Measurements from ENCODE around the gene LGI2.
"Not testable (repeated sequence)": the region's sequence is repeated elsewhere in the genome, so short reads cannot be mapped to it uniquely, and the experiment has no call there.

LGI2 gene, protein sequence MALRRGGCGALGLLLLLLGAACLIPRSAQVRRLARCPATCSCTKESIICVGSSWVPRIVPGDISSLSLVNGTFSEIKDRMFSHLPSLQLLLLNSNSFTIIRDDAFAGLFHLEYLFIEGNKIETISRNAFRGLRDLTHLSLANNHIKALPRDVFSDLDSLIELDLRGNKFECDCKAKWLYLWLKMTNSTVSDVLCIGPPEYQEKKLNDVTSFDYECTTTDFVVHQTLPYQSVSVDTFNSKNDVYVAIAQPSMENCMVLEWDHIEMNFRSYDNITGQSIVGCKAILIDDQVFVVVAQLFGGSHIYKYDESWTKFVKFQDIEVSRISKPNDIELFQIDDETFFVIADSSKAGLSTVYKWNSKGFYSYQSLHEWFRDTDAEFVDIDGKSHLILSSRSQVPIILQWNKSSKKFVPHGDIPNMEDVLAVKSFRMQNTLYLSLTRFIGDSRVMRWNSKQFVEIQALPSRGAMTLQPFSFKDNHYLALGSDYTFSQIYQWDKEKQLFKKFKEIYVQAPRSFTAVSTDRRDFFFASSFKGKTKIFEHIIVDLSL

DNA sequence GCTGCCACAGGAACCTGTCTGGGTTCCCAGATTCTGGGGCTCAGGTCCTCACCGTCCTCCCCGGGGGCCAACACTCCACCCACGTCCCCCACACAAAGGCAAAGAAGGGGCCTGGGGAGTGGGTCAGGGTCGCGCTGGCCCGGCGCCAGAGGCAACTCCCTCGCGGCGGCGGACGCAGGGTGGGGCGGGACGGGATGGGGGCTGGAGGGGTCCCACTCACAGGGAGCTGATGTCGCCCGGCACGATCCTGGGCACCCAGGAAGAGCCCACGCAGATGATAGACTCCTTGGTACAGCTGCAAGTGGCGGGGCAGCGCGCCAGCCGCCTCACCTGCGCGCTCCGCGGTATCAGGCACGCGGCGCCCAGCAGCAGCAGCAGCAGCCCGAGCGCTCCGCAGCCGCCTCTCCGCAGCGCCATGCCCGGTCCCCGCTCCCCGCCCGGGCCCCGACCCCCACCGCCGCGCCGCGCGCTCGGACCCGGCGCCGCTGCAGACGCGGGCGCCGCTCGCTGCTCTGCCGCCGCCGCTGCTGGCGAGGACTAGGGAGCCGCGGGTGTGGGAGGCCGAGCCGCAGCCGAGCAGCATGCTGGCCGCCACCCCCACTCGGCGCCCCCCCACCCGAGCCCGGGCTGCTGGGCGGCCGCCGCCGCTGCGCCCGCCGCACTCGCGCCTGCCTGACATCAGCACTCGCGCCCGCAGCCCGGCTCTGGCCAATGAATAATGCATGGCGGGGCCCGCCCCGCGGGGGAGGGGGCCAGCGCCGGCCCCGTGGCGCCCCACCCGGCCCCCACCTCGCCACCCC, at the start of gene LGI2:
Gene LGI2, minus strand, starts transcription at position 670 of the 800 bp plus-strand sequence. Its CDS starts 253 bp downstream, at position 417.
- no peak for DNase-seq

DNA sequence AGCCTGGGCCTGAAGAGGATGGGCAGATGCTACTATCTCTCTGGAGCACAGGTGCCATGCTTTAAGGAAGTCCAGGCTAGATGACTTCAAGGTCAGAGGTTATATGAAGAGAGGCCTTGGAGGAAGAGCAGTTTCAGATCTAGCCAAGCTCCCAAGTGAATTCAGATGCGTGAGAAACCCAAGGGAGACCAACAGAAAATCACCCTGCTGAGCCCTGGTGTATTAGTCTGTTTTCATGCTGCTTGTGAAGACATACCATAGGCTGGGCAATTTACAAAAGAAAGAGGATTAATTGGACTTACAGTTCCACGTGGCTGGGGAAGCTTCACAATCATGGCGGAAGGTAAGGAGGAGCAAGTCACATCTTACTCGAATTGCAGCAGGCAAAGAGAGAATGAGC, 47.8 kb upstream of the LGI2 start:
- no peak for DNase-seq

- no peak for DNase-seq
These were observed 46.1 kb upstream of the LGI2 start for GRCh38 chr4:25076625-25077398.

- DNase-seq = no peak
These were observed 45.1 kb upstream of the LGI2 start for GRCh38 chr4:25075851-25076250.

- no peak for DNase-seq
These were observed 44.4 kb upstream of the LGI2 start for GRCh38 chr4:25075129-25075528.

GRCh38 chr4:25070545-25070944, 39.8 kb upstream of the LGI2 start:
- DNase-seq = no peak

DNA sequence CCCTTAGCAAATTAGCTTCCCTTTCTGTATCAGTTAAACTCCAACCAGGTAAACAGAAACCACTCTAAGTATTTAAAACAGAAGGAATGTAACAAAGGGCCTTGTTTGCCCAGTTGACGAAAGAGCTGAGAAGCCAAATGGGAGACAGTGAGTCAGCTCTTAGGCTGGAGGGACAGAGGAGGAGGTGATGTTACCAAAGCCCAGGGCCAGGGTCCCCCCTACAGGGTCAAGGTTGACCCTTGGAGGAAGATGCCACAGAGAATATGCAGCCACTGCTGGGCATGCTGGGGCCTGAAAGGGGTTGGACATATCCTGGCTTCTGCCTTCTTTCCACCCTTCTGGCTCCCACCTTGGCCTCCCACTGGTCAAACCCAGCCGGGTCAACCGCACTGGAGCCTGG, 38.3 kb upstream of the LGI2 start:
- DNase-seq = no peak

DNA sequence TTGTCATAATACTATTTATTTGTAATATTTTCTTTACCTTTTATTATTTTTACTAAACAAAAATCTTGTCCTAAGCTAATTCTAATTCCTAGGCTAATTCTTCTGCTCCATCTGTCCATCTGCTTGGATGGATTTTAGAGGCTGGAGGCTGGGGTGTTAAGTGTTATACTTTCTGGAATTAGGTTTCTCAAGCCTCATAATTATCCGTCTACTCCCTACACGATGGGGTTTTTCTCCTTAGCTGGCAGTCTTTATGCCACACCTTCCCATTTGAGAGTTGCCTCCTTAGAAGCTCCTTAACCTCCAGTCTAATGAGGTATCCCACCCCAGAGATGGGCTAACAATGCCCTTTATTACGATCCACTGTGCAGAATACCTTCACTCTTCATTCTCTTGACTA, 37.6 kb upstream of the LGI2 start:
- DNase-seq = no peak

GRCh38 chr4:25065932-25066590, 35.3 kb upstream of the LGI2 start:
- no peak for DNase-seq

DNA sequence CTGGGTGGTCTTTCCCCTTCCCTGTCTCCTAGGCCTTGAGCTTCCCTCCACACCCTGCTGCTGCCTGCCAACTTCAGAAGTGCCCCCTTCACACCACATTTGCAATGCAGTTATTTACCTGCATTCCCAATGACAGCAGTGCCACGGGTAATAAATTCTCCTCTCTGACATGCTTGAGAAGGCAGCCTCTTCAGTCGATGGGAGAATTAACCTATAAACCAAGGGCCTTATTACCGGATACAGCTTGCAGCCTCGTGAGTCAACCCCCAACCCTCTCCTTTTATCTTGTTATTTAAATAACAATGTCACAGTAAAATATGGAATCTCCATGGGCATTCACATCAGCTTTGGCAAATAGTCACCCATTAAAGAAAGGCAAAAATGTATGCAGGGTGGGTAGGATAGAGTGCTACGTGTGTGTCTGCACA, 34.7 kb upstream of the LGI2 start:
- no peak for DNase-seq

DNA sequence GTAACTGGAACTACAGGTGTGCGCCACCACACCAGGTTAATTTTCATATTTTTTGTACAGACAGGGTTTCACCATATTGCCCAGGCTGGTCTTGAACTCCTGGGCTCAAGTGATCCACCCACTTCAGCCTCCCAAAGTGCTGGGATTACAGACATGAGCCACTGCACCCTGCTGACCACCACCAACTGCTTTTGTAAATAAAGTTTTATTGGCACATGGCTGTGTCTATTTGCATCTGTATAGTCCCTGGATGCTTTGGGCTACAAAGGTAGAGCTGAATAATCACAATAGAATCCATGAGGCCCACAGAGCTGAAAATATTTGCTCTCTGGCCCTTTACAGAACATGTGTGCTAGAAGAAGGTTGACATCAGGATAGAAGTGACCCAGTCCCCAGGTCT, 33.7 kb upstream of the LGI2 start:
- DNase-seq = not testable (repeated sequence)

DNA sequence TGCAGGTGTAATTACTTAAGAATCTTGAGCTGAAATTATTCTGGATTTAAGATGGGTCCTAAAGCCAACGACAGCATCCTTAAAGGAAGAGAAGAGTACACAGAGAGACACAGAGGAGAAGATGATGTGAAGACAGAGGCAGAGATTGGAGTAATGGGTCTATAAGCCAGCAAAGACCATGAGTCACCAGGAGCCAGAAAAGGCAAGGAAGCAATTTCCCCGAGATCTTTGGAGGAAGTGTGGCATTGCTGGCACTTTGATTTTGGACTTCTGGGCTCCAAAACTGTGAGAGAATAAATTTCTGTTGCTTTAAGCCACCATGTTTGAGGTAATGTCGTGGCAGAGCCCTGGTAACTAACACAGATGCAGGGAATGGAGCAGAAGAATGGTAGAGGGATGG, 32.4 kb upstream of the LGI2 start:
- DNase-seq = no peak

- no peak for DNase-seq
These were observed 31.4 kb upstream of the LGI2 start for GRCh38 chr4:25062098-25062497.

GRCh38 chr4:25061602-25062001, 30.9 kb upstream of the LGI2 start:
- DNase-seq = no peak

GRCh38 chr4:25060963-25061340, 30.2 kb upstream of the LGI2 start:
- DNase-seq = peak; percentile 1

DNA sequence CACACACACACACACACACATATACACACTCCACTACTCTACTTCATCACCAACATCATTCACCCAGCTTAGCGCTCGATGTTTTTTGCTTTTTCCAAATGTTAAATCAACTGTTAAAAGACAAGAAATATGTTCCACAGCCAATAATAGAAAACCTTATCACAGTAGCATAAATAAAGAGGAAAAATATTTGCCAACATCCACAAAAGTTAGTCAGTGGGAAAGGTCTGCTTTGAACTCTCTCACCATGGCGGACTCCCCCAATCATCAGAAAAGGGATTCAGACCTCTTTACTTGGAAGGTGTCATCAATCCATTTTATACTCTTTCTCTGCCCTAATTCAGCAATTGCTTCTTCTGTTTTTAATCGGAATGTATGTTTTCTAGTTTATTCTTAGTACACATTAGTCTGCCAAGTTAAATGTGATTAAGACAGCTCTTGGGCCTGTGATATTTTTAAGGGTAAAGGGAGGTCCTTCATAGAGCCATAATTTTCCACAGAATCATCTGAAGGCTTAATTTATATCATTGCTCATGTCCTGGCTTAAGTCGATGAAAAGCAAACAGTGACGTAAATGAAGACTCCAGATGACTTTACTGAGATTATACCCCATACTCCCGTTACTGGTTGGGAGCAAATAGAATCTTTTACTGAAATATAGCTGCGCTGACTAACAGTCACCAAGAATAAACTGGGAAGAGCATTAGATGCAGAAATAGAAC, 29.7 kb upstream of the LGI2 start:
- no peak for DNase-seq

DNA sequence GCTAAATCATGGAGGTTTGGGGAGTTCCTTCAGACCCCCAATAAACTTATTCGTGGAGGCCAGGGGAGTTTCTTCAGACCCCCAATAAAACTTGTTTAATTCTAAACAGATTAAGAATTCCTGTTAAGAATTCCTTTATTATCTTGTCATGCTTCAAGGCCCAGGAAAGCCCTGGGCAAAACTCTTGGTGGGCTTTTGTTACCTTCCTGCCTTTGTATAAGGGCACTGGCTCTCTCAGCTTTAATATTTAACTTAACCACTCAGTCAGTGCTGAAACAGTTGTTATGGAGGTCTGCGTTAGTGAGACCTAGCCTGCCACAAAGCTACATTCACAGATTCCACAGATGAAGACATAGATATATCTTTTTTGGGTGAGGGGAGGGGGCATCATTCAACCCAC, 29.0 kb upstream of the LGI2 start:
- DNase-seq = no peak

DNA sequence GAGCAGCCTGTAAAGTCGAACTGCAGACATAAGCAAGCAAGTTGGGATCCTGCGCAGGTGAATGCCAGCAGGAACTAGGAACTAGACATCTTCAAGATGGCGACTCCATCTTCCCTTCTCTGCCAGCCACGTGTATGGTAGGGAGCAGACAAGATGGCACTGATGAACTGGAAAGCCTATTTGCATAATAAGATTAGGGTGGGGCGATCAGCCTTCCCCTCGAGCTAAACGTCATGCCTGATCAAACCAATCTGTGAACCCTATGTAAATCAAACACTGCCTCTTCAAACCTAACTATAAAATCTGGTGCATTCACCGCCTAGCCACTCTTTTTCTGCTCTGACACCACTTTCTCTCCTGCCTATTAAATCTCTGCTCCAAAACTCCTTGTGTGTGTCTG, 28.1 kb upstream of the LGI2 start:
- DNase-seq = no peak

DNA sequence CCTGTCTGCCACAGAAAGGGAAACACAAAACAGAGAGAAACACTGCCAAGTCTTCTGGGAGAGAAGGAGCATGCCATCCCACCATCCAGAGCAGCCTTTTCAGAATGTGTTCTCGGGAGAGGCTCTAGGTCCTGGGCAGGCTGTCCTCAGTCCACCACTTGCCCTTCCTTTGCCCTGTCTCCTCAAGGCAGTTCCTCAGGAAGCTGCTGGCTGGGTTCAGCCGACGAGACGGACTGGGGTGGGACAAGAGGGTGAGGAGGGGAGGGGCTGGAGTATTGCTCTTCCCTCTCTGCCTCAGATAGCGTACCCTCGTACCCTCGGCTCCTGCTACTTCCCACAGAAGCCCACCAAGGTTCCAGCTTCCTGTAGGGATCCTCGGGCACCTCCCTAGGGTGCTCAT, 26.6 kb upstream of the LGI2 start:
- no peak for DNase-seq

DNA sequence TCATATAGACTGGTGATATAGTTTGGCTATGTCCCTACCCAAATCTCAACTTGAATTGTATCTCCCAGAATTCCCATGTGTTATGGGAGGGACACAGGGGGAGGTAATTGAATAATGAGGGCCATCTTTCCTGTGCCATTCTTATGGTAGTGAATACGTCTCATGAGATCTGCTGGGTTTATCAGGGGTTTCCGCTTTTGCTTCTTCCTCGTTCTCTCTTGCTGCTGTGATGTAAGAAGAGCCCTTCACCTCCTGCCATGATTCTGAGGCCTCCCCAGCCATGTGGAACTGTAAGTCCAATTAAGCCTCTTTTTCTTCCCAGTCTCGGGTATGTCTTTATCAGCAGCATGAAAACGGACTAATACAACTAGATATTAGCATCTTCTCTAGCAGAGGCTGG, 21.3 kb upstream of the LGI2 start:
- DNase-seq = not testable (repeated sequence)

DNA sequence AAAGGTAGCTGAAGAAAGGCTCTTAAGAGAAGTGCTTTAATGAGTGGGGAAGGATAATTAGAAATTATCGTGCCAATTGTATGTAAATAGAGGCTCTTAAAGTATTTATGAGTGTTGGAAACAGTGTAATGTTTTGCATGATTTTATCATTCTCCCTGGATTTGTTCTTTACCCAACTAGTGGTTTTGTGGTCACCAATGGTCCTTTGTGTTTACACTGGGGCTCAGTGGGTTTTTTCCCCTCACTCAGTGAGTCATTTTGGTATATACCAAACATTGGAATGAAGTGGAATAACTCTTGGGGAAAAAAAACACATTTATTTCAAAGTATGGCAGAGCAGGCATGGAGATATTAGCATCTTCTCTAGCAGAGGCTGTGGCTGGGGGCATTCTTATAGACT, 20.8 kb upstream of the LGI2 start:
- no peak for DNase-seq
